HG03354 (cell line): ENCODE data around the gene MKRN2.

ENCODE experiments used
- ATAC-seq: cut with Tn5 transposase; IDR thresholded peaks from one replicate; pipeline ENCODE4 v1.9.1; 2021; ENCODE audit warnings: mild to moderate bottlenecking; ENCODE audit not compliant: unreplicated experiment, poor library complexity, severe bottlenecking

Gene MKRN2

GRCh38 chr3:12549971-12550760 lies 6.7 kb upstream of the MKRN2 start:
- ATAC-seq = no peak

GRCh38 chr3:12553921-12554391 lies 2.9 kb upstream of the MKRN2 start:
- no peak for ATAC-seq

- no peak for ATAC-seq
These were observed 585 bp upstream of the MKRN2 start for GRCh38 chr3:12556314-12556689.

GRCh38 chr3:12557473-12558100 lies 700 bp downstream of the MKRN2 start:
- ATAC-seq = no peak

GRCh38 chr3:12558706-12559105 lies 1.8 kb downstream of the MKRN2 start:
- ATAC-seq = no peak

GRCh38 chr3:12559520-12559919 lies 2.6 kb downstream of the MKRN2 start:
- no peak for ATAC-seq

- ATAC-seq = peak; percentile 37
These were observed 3.8 kb downstream of the MKRN2 start for GRCh38 chr3:12560505-12561190.

GRCh38 chr3:12561397-12561796 lies 4.5 kb downstream of the MKRN2 start:
- ATAC-seq = no peak

- no peak for ATAC-seq
These were observed 5.6 kb downstream of the MKRN2 start for GRCh38 chr3:12562451-12562850.

GRCh38 chr3:12566976-12567375 lies 10.1 kb downstream of the MKRN2 start:
- ATAC-seq = no peak

GRCh38 chr3:12568747-12569146 lies 11.9 kb downstream of the MKRN2 start:
- no peak for ATAC-seq

GRCh38 chr3:12569836-12570235 lies 12.9 kb downstream of the MKRN2 start:
- ATAC-seq = no peak

- ATAC-seq = no peak
These were observed 15.1 kb downstream of the MKRN2 start for GRCh38 chr3:12571986-12572385.

GRCh38 chr3:12574131-12574530 lies 17.2 kb downstream of the MKRN2 start:
- no peak for ATAC-seq

- no peak for ATAC-seq
These were observed 17.8 kb downstream of the MKRN2 start for GRCh38 chr3:12574661-12575060.

- ATAC-seq = no peak
These were observed 20.5 kb downstream of the MKRN2 start for GRCh38 chr3:12577379-12577778.

GRCh38 chr3:12578742-12579141 lies 21.9 kb downstream of the MKRN2 start:
- no peak for ATAC-seq

- no peak for ATAC-seq
These were observed 22.6 kb downstream of the MKRN2 start for GRCh38 chr3:12579456-12579855.

- ATAC-seq = no peak
These were observed 23.0 kb downstream of the MKRN2 start for GRCh38 chr3:12579905-12580304.

GRCh38 chr3:12582730-12583129 lies 25.8 kb downstream of the MKRN2 start:
- ATAC-seq = no peak

- ATAC-seq = no peak
These were observed 26.4 kb downstream of the MKRN2 start for GRCh38 chr3:12583280-12583679.
